ENCODE measurements around the gene NOL4.

Gene NOL4

DNA sequence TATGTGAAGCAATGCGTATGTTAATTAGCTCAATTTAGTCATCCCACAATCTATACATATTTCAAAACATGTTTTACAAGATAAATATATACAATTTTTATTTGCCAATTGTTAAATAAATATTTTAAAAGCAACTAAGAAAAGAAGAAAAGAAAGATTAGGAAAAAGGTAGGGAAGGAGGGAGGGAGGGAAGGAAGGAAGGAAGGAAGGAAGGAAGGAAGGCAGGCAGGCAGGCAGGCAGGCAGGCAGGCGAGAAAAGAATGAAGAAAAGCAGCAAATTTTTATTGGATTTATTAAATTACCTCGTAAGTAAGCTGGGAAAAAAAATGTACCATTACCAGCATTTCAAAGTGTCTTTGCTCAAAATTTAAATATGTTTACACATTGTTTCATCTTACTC lies 30.5 kb downstream of the NOL4 start:
- Histone ChIP-seq H4K20me1 (ENCODE audit: low read depth, low read length) (no peaks in the 10 kb centered on the region), H3K9me2 (replicated peaks; ENCODE audit: insufficient read depth, low read length) (no peaks in the 10 kb centered on the region), H3F3A (ENCODE audit: insufficient read depth) (no peaks in the 10 kb centered on the region), H3K79me2 (ENCODE audit: insufficient read depth, low read length) (no peaks in the 10 kb centered on the region), H3K36me3 (ENCODE audit: low read length) (no peaks in the 10 kb centered on the region), H3K4me3 (ENCODE audit: insufficient read depth, low read length, poor library complexity, severe bottlenecking) (no peak overlapping the region), H3K9me3 (ENCODE audit: insufficient read depth, low read length) (no peaks in the 10 kb centered on the region), H3K27me3 (ENCODE audit: low read length) (no peaks in the 10 kb centered on the region), H3K4me2 (ENCODE audit: low read depth, low read length, poor library complexity, severe bottlenecking) (no peak overlapping the region), H2AFZ (ENCODE audit: low read depth, low read length, severe bottlenecking) (no peak overlapping the region), H3K27ac (ENCODE audit: low read depth, low read length) (no peak overlapping the region), H3K9ac (ENCODE audit: low read length) (no peak overlapping the region)
- TF ChIP-seq, protein P1, sequence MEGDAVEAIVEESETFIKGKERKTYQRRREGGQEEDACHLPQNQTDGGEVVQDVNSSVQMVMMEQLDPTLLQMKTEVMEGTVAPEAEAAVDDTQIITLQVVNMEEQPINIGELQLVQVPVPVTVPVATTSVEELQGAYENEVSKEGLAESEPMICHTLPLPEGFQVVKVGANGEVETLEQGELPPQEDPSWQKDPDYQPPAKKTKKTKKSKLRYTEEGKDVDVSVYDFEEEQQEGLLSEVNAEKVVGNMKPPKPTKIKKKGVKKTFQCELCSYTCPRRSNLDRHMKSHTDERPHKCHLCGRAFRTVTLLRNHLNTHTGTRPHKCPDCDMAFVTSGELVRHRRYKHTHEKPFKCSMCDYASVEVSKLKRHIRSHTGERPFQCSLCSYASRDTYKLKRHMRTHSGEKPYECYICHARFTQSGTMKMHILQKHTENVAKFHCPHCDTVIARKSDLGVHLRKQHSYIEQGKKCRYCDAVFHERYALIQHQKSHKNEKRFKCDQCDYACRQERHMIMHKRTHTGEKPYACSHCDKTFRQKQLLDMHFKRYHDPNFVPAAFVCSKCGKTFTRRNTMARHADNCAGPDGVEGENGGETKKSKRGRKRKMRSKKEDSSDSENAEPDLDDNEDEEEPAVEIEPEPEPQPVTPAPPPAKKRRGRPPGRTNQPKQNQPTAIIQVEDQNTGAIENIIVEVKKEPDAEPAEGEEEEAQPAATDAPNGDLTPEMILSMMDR (IDR thresholded peaks at IDR 0.05; ENCODE audit: insufficient read depth, low read length, poor library complexity, severe bottlenecking), result no peak
- no peak for TF ChIP-seq EZH2phosphoT487 (conservative IDR thresholded peaks at IDR 0.05; ENCODE audit: low read length)

DNA sequence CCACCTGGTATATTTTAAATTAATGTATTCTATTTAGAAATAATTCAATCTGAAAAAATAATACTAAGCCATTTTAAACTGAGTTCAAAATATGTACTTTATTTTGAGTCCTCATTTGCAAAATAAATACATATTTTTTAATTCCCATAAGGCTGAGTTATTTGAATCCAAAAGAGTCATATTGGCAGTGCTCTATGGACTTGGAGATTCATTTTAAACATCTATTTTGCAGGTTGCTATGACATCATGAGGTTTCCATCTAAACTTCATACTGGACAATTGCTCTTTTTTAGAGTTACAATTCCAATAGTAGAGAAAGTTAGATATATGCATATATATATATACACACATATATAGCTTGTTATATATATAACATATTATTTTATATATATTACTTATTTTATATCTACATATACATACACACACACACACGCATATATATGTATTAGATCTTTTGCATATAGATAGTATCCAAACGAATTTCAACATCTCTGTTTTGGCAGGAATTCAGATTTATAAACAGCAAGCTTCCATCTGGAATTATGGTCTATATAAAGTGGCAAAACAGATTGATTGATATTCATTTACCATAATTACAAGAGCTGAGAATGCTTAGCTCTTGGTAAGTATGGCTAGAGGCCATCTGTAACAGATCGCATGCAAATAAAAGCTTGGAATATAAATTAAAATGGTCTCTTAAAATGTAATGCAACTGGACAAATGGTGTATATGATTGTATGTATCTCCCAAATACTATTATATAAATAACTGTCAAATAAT lies 34.9 kb downstream of the NOL4 start:
- no peaks in the 10 kb centered on the region for H3K9me2 ChIP-seq (replicated peaks; ENCODE audit: insufficient read depth, low read length)
- H3K79me2 ChIP-seq (ENCODE audit: insufficient read depth, low read length), result no peaks in the 10 kb centered on the region
- H3K27me3 ChIP-seq (ENCODE audit: low read length), result no peaks in the 10 kb centered on the region
- H3K36me3 ChIP-seq (ENCODE audit: low read length), result no peaks in the 10 kb centered on the region
- no peak overlapping the region for H3K27ac ChIP-seq (ENCODE audit: low read depth, low read length)
- TF ChIP-seq, protein P1 (IDR thresholded peaks at IDR 0.05; ENCODE audit: insufficient read depth, low read length, poor library complexity, severe bottlenecking), result no peak
- no peak for TF ChIP-seq EZH2phosphoT487 (conservative IDR thresholded peaks at IDR 0.05; ENCODE audit: low read length)
- H3K9me3 ChIP-seq (ENCODE audit: insufficient read depth, low read length), result no peaks in the 10 kb centered on the region
- no peak overlapping the region for H3K4me3 ChIP-seq (ENCODE audit: insufficient read depth, low read length, poor library complexity, severe bottlenecking)
- no peak overlapping the region for H2AFZ ChIP-seq (ENCODE audit: low read depth, low read length, severe bottlenecking)
- H3K9ac ChIP-seq (ENCODE audit: low read length), result no peak overlapping the region
- H3F3A ChIP-seq (ENCODE audit: insufficient read depth), result no peaks in the 10 kb centered on the region
- H3K4me2 ChIP-seq (ENCODE audit: low read depth, low read length, poor library complexity, severe bottlenecking), result no peak overlapping the region
- H4K20me1 ChIP-seq (ENCODE audit: low read depth, low read length), result no peaks in the 10 kb centered on the region
